NB4 (cell line): ENCODE results near the gene LRRC27.

Experiments used
- CTCF ChIP-seq: IDR thresholded peaks from one replicate; pipeline ENCODE4 v1.5.1; 2012; ENCODE audit warnings: low read depth, low read length
- POLR2A ChIP-seq: IDR thresholded peaks from 2 replicates; pipeline ENCODE4 v1.6.1; 2011; ENCODE audit warnings: mild to moderate bottlenecking; ENCODE audit not compliant: insufficient read length; ENCODE audit errors: extremely low read depth
- TF ChIP-seq, protein P1 (sequence below): IDR thresholded peaks from 2 replicates; pipeline ENCODE4 v1.6.1; 2011; ENCODE audit warnings: low read depth, low read length

GRCh38 chr10:132360766-132361447, 28.9 kb downstream of the LRRC27 start:
- TF ChIP-seq CTCF (peak; percentile 92), POLR2A (no peak)
- TF ChIP-seq, protein P1, sequence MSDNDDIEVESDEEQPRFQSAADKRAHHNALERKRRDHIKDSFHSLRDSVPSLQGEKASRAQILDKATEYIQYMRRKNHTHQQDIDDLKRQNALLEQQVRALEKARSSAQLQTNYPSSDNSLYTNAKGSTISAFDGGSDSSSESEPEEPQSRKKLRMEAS = peak; percentile 79
